ENCODE data around the gene DDX46.

- no peak for TF ChIP-seq YY1 (IDR thresholded peaks at IDR 0.05; ENCODE audit: insufficient read depth, insufficient read length)
- no peak for TF ChIP-seq ZNF274 (IDR thresholded peaks at IDR 0.05; ENCODE audit: low read depth, low read length)
- no peak for TF ChIP-seq SUZ12 (IDR thresholded peaks at IDR 0.05; ENCODE audit: extremely low read depth, insufficient read depth, insufficient read length)
Observed at GRCh38 chr5:134732819-134733218, 25.8 kb upstream of the DDX46 start.
